ENCODE results near the gene ASTN2.

DNA sequence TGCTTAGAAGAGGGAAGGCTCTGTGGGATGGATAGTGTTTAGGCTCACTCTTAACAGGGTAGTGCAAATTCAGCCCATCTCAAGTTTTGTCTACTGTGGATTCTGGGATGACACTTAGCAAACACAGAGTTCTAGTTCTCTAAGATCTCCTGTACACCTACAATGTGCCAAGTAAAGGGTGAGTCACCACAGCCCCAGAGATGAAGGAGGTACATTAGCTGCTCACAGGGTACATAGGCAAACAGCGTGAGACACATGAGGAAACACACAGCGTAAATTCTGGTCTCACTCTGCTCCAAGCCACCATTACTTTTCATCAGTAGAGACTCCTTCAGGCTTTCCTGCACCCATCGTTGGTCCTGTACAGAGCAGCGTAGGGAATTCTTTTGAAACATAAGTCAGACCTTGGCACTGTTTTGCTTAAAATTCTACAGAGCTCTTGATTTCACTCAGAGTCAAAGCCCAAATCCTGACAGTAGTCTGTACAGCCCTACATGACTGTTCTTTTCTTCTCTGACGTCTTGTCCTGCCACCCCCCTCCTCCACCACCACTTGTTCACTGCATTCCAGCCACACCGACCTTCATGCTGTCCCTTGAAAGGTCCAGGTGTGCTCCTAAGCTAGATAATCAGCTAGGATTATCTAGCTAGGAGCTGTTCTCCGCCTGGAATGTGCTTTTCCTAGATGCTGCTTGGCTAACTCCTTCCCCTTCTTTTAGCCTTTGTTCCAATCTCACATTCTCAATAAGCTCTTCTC lies 8.7 kb downstream of the ASTN2 start:
- TF ChIP-seq, protein P1, sequence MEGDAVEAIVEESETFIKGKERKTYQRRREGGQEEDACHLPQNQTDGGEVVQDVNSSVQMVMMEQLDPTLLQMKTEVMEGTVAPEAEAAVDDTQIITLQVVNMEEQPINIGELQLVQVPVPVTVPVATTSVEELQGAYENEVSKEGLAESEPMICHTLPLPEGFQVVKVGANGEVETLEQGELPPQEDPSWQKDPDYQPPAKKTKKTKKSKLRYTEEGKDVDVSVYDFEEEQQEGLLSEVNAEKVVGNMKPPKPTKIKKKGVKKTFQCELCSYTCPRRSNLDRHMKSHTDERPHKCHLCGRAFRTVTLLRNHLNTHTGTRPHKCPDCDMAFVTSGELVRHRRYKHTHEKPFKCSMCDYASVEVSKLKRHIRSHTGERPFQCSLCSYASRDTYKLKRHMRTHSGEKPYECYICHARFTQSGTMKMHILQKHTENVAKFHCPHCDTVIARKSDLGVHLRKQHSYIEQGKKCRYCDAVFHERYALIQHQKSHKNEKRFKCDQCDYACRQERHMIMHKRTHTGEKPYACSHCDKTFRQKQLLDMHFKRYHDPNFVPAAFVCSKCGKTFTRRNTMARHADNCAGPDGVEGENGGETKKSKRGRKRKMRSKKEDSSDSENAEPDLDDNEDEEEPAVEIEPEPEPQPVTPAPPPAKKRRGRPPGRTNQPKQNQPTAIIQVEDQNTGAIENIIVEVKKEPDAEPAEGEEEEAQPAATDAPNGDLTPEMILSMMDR (conservative IDR thresholded peaks at IDR 0.05), result no peak
- TF ChIP-seq ZFX (IDR thresholded peaks at IDR 0.05), result no peak
